KOPT-K1 (cell line): ENCODE results near the gene RPUSD1.
A peak's percentile ranks its signal among the peaks of the same experiment; 100 is the strongest.
"Not testable (repeated sequence)": the region's sequence is repeated elsewhere in the genome, so short reads cannot be mapped to it uniquely, and the experiment has no call there.

Experiments used
- H3K27ac ChIP-seq: fragments of 200-600 bp; sonication (generic); 2 replicates; pipeline ENCODE4 v1.5.1; 2016; ENCODE audit warnings: antibody characterized with exemption, mild to moderate bottlenecking, low read depth, low read length; ENCODE audit not compliant: poor library complexity, severe bottlenecking
- H3K36me3 ChIP-seq: fragments of 200-600 bp; sonication (generic); 2 replicates; pipeline ENCODE4 v1.5.1; 2017; ENCODE audit warnings: antibody characterized with exemption, mild to moderate bottlenecking, low read length, moderate library complexity; ENCODE audit not compliant: insufficient read depth
- H3K9me3 ChIP-seq: fragments of 200-600 bp; sonication (generic); 2 replicates; pipeline ENCODE4 v1.5.1; 2017; ENCODE audit warnings: antibody characterized with exemption, low read length, mild to moderate bottlenecking; ENCODE audit not compliant: insufficient read depth, poor library complexity, severe bottlenecking

Gene RPUSD1, protein sequence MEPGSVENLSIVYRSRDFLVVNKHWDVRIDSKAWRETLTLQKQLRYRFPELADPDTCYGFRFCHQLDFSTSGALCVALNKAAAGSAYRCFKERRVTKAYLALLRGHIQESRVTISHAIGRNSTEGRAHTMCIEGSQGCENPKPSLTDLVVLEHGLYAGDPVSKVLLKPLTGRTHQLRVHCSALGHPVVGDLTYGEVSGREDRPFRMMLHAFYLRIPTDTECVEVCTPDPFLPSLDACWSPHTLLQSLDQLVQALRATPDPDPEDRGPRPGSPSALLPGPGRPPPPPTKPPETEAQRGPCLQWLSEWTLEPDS

DNA sequence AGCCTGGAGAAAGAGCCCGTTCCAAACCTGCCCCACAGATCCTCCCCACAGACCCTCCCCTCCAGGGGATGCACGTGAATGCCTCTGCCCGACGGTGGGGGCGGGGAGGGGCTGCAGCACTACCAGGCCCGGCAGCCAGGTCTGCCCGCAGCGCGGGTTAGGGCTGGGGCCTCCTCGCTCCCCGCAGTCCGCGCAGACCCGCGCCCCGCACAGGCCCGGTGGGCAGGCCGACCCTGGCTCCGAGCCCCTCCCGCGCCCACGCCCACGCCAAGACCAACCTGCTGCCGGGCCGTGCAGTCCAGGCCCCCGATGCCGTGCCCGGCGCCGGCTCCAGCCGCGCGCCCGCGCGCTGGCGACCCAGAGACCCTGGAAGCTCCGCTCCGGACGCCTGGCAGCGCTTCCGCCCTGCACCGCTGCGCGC lies at the start of gene RPUSD1:
RPUSD1 (minus strand) TSS at position 404 of the 421 bp plus-strand sequence. CDS start 644 bp downstream, outside the sequence.
- peak within 1 kb of the TSS; percentile 83 for H3K27ac ChIP-seq
- peaks cover 54% of the 10 kb centered on the region for H3K36me3 ChIP-seq
- H3K9me3 ChIP-seq = no peaks in the 10 kb centered on the region

GRCh38 chr16:836822-837221 lies 48.6 kb upstream of the RPUSD1 start:
- not testable (repeated sequence) for H3K36me3 ChIP-seq, H3K27ac ChIP-seq
- H3K9me3 ChIP-seq = peaks cover 28% of the 10 kb centered on the region

- no peak overlapping the region for H3K27ac ChIP-seq
- H3K36me3 ChIP-seq = no peaks in the 10 kb centered on the region
- peaks cover 28% of the 10 kb centered on the region for H3K9me3 ChIP-seq
Observed at GRCh38 chr16:836221-836620, 48.0 kb upstream of the RPUSD1 start.

DNA sequence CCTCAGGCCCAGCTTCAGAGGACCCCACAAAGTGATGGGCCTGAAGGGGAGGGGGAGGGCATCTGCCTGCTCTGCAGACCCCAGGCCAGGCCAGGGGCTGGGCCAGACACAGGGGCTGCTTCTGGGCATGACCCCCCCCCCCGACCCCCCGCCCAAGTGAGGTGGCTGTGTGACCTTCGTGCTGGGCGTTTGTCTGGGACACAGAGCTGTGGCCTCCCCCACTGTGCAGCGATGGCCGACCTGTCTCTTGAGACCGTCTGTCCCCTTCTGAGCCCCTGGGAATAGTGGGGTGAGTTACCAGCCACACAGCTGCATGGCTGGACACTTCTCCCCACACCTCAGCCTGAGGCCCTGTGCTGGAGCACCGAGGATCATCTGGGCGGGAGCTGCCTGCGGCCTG lies 47.2 kb upstream of the RPUSD1 start:
- H3K36me3 ChIP-seq = no peaks in the 10 kb centered on the region
- H3K9me3 ChIP-seq = peaks cover 28% of the 10 kb centered on the region
- no peak overlapping the region for H3K27ac ChIP-seq

DNA sequence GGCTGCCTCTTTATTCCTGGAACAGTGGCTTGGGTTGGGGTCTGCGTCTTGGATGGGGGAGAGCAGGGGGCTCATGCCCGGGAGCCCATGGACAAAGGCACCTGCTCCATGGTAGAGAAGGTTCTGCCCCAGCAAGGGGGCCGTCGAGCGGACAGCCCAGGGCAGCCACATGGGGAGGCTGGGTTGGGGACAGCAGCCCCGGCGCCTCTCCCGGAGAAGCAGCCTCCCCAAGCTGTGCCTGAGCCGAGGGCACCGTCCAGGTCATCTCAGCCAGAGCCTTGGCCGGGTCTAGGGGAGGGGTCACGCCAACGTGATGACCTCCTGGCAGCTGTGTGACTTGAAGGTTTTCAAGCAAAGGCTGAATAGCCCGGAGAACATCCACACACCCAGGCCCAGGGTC lies 45.2 kb upstream of the RPUSD1 start:
- Histone ChIP-seq H3K27ac (no peak overlapping the region), H3K36me3 (no peaks in the 10 kb centered on the region), H3K9me3 (peaks cover 28% of the 10 kb centered on the region)

GRCh38 chr16:832652-833336 lies 44.6 kb upstream of the RPUSD1 start:
- no peak overlapping the region for H3K27ac ChIP-seq
- peaks cover 28% of the 10 kb centered on the region for H3K9me3 ChIP-seq
- no peaks in the 10 kb centered on the region for H3K36me3 ChIP-seq

DNA sequence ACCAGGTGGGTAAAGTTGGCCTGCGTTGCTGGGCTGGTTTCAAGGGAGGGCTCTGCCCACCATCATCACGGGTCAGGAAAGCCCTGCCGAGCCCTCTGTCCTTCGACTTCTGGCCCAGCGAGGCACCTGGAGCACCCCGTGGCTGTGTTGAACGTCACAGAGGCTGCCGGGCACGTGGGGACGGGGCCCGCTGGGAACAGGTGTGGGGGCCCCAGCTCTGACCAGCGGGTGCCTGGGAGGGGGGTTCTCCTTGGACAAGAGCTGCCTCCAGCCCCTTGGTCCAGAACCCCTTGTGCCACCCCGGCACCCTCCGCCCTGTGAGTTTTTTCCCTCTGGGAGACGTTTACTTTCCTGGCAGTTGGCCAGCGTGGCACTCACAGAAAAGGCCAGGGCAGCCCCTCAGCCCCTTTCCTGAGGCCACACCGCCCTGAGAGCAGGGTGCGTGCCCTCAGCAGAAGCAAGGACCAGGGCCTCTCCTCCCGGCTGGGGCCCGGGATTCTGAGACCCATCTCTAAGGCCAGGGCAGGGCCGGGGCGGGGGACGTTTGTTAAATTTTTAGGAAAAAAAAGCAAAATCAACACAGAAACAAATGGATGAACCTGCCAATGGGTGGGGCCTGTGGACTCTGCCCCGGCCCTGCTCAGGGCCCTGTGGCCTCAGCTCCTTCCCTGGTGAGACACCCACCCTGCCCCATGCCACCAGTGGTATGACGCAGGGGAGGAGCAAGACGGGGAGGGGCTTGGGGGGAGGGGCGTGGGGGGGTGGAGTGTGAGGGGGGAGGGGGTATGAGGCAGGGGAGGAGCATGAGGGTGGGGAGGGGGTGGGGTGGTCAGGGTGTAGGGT lies 43.6 kb upstream of the RPUSD1 start:
- H3K9me3 ChIP-seq = peaks cover 20% of the 10 kb centered on the region
- no peak overlapping the region for H3K27ac ChIP-seq
- no peaks in the 10 kb centered on the region for H3K36me3 ChIP-seq

DNA sequence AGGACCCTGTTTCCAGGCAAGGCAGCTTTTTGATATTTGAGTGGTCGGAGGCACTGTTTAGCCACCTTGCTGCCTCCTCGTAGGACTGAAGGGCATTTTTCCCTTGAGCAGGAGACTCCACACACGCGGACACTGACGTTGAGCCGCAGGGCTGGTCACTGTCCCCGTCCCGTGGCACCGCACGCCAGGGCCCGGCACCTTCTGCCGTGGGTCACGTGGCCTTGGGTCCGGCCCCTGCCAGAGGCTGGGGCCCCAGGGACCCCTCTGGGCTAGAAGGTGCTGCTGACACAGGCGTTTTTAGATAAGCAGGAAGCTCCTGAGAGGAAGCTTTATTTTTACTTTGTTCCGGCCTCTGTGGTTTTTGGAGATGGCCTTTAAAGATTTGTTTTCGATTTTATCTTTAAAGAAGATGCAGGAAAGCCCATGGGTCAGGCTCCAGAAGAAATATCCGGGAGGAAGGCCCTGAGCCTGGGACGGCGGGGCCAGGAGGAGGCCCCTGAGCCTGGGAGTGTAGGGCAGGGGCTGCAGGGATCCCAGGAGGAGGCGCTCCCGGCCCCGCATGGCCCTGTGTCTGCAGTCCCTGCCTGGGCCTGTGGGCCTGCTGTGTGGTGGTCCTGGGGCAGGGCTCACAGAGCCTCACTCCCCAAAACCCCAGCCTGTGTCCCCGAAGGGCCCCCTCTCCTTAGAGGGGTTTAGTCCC lies 42.8 kb upstream of the RPUSD1 start:
- Histone ChIP-seq H3K36me3 (no peaks in the 10 kb centered on the region), H3K27ac (no peak overlapping the region), H3K9me3 (peaks cover 12% of the 10 kb centered on the region)

GRCh38 chr16:830107-830870 lies 42.1 kb upstream of the RPUSD1 start:
- peaks cover 5% of the 10 kb centered on the region for H3K9me3 ChIP-seq
- H3K27ac ChIP-seq = no peak overlapping the region
- H3K36me3 ChIP-seq = no peaks in the 10 kb centered on the region

- Histone ChIP-seq H3K36me3 (no peaks in the 10 kb centered on the region), H3K9me3 (no peaks in the 10 kb centered on the region), H3K27ac (no peak overlapping the region)
Observed at GRCh38 chr16:828891-829290, 40.7 kb upstream of the RPUSD1 start.

- H3K36me3 ChIP-seq = no peaks in the 10 kb centered on the region
- H3K27ac ChIP-seq = no peak overlapping the region
- no peaks in the 10 kb centered on the region for H3K9me3 ChIP-seq
Observed at GRCh38 chr16:827513-827912, 39.3 kb upstream of the RPUSD1 start.

DNA sequence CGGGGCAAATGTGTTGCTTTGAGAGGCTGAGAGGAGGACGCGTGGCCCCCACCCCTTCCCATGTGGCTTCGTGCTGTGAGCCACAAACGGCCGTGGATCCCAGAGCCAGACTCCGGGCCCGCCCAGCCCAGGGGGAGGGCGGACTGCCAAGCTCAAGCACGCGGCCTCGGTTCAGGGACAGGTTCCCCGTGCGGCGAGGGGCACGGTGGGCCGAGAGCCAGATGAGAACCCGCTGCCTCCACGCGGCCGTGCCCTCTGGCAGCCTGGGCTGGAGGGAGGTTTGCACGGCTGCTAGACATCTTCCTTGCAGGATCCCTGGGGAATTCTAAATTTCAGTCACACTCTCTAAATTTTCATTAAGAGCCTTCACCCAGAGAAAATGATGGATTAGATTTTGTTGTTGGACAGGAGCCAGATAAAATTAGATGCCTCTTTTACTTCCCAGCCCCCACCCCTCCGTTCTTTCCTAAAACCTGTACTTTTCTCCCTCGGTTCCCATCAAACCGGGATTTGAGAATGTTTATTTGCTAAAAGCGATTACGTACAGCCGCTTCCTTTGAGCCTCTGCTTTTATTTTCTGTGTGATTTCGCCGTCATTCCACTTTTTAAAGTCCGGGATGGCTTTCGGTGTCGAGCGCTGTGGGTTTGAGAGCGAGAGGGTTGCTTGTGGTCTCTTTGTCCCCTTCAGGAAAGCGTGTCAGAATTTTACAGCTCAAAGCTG lies 37.3 kb upstream of the RPUSD1 start:
- no peaks in the 10 kb centered on the region for H3K9me3 ChIP-seq
- no peak overlapping the region for H3K27ac ChIP-seq

GRCh38 chr16:824601-825000 lies 36.4 kb upstream of the RPUSD1 start:
- Histone ChIP-seq H3K27ac (no peak overlapping the region), H3K36me3 (no peaks in the 10 kb centered on the region), H3K9me3 (no peaks in the 10 kb centered on the region)

More for the DNA sequence above, 37.3 kb upstream of the RPUSD1 start:
- no peaks in the 10 kb centered on the region for H3K36me3 ChIP-seq

DNA sequence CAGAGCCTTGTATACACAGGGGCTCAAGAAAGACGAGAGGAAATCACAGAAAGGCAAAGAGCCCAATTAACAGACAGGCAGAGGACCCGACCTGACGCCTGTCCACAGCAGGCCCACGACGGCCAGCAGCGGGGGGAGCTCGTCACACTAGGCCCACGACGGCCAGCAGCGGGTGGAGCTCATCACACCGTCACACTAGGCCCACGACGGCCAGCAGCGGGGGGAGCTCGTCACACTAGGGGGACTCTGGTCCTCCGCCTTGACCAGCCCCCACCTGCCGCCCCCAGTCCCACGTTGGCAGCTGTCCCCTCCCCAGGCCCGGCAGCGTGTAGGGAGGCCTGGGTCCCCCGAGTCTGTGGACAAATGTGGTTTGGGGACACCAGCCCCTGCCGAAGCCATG lies 36.0 kb upstream of the RPUSD1 start:
- no peak overlapping the region for H3K27ac ChIP-seq
- H3K36me3 ChIP-seq = no peaks in the 10 kb centered on the region
- no peaks in the 10 kb centered on the region for H3K9me3 ChIP-seq
